Fibroblast of the aortic adventitia (primary cell): ENCODE measurements around the gene TXNRD2. TPM values are rescaled to one million over a fixed set of nuclear protein-coding genes. Genes with fewer than 3 reads are reported as not detected.
"Not testable (repeated sequence)": the region's sequence is repeated elsewhere in the genome, so short reads cannot be mapped to it uniquely, and the experiment has no call there.

ENCODE experiments used
- DNase-seq: peaks from one replicate; pipeline ENCODE4 v3.0.0-alpha.2; 2010; ENCODE audit warnings: low read depth
- H3K4me3 ChIP-seq: 2 replicates; pipeline ENCODE4 v1.5.1; 2011; ENCODE audit warnings: low read depth, mild to moderate bottlenecking, control low read depth, low read length, moderate library complexity
- total RNA-seq: library from RNA; depleted of rRNA; stranded (reverse); fragments of >200 nt; gene quantifications from 2 replicates; pipeline ENCODE4 v1.2.3, GENCODE V29; 2012; ENCODE audit warnings: low replicate concordance
- TF ChIP-seq, protein P1 (sequence below): IDR thresholded peaks from 2 replicates; pipeline ENCODE4 v1.5.1; 2011; ENCODE audit warnings: mild to moderate bottlenecking, low read length, control low read depth, inconsistent platforms; ENCODE audit not compliant: insufficient read depth

Gene TXNRD2
- total RNA-seq, 1 donor, result 16.4 TPM

DNA sequence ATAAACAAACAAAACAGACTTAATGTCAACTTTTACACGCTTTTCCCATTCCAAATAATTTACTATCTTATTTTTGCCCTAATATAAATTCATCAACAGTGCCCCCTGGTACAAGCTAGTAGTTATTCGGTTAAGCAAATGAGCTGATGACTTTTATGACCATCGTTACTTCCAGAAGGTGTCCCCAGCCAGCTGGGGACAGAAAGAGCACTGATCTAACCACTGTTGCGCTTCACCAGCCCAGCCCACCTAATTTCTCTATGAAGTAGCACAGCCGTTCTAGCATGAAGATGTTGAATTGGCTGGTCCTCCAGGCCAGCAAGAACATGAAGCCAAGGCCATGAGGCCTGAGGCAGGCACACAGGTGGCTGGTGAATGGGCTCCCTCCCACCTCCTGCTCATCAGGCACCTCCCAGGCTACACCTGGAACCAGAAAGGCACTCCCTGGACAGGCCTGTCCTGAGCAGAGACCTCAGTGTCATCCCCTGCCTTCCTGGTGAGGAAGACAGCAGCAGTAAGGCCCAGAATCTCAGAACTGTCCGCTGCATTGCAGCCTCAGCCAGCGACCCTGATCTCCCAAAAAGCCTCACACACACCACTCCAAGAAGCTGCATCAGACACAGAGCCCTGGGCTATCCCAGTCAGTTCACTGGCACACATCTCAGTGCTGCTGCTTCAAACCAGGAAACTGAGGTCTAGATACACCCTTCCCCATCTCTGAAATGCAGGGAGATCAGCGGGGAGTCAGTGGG, 99.8 kb downstream of the TXNRD2 start:
- DNase-seq, result no peak
- H3K4me3 ChIP-seq, result no peak overlapping the region
- TF ChIP-seq, protein P1, sequence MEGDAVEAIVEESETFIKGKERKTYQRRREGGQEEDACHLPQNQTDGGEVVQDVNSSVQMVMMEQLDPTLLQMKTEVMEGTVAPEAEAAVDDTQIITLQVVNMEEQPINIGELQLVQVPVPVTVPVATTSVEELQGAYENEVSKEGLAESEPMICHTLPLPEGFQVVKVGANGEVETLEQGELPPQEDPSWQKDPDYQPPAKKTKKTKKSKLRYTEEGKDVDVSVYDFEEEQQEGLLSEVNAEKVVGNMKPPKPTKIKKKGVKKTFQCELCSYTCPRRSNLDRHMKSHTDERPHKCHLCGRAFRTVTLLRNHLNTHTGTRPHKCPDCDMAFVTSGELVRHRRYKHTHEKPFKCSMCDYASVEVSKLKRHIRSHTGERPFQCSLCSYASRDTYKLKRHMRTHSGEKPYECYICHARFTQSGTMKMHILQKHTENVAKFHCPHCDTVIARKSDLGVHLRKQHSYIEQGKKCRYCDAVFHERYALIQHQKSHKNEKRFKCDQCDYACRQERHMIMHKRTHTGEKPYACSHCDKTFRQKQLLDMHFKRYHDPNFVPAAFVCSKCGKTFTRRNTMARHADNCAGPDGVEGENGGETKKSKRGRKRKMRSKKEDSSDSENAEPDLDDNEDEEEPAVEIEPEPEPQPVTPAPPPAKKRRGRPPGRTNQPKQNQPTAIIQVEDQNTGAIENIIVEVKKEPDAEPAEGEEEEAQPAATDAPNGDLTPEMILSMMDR, result no peak

DNA sequence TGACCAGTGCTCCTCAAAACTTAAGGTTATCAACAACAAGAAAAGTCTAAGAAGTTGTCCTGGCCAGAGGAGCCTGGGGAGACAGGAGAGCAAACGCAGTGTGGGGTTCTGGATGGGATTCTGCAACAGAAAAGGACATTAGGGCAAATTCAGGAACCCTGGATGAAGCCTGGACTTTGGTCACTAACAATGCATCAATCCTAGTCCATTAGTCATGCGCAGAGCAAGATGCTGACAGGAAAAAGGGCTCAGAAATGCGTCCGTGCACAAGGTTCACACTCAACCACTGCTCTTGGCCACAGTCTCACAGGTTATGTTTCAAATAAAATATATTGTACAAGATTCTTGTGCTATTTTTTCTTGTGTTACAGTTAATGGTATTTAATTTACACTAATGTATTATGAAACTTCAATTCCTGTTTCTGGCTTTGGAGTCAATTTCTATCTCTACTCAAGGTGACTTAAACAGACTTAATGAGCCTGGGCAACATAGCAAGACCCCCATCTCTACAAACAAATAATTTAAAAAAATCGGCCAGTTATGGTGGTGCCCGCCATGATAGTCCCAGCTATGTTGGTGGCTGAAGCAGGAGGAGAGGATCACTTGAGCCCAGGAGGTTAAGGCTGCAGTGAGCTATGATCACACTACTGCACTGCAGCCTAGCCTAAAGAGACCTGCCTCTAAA, 100.5 kb downstream of the TXNRD2 start:
- TF ChIP-seq, protein P1, result no peak
- DNase-seq, result no peak
- H3K4me3 ChIP-seq, result no peak overlapping the region

DNA sequence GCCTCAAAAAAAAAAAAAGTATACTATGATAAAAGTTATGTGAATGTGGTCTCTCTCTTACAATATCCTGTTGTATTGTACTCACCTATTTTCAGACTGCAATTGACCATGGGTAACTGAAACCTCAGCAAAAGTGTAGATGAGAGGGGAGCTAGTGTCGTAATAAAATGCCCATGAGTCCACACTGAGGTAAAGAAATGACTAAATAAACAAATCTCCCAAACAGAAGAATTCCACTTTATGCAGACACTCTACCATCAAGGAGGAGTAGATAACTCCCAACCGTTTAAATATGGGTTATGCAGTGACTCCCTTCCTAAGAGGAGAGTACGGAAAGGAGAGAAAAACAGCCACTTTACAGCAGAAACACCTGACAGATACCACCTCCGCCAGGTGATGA, 101.6 kb downstream of the TXNRD2 start:
- TF ChIP-seq, protein P1, result no peak
- no peak overlapping the region for H3K4me3 ChIP-seq
- DNase-seq, result no peak

DNA sequence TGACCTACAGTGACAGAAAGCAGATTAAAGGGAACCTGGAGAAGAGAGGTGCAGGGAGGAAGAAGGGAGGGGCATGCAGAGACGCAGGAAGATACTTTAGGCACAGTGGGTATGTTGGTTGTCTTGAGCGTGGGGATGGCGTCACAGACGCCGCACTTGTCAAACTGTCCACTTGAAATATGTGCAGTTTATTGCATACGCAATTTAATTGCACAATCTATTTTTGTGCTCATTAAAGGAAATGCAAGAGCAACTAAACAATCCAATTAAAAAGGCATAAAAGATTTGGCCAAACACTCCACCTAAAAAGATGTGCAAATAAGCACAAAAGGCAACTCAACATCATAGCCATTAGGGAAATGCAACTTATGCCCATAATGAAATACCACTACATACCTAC, 103.7 kb downstream of the TXNRD2 start:
- TF ChIP-seq, protein P1, result no peak
- H3K4me3 ChIP-seq, result no peak overlapping the region
- no peak for DNase-seq

DNA sequence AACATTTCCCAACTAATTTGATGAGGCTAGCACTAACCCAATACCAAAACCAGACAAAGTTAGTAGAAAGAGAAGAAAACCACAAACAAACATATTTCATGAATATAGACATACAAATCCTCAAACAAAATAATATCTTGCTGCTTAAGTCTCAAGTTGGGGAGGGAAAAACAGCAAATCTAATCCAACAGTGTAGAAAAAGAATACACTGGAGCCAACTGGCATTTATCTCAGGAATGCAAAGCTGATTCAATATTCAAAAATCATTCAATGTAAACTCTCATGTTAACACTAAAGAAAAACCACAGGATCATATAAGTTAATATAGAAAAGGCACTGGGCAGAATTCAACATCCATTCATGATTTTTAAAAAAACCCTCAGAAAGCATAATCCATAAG, 105.1 kb downstream of the TXNRD2 start:
- no peak overlapping the region for H3K4me3 ChIP-seq
- peak; percentile 32 for DNase-seq
- TF ChIP-seq, protein P1, result no peak

DNA sequence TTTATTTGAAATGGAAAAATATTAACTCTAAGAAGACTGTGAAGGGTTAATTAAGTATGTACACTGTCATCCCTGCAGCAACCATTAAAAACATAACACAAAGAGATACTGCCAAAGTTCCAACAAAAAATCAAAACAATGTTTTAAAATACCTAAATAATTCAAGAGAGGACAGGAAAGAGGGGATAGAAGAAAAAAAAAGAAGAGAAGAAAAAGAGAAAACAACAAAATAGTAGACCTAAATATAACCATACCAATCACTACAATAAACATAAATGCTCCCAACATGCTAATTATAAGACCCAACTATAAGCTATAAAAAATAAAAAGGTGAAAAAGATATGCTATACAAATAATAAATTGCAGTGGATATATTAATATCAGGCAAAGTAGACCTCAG, 107.0 kb downstream of the TXNRD2 start:
- TF ChIP-seq, protein P1, result no peak
- no peak overlapping the region for H3K4me3 ChIP-seq
- no peak for DNase-seq

DNA sequence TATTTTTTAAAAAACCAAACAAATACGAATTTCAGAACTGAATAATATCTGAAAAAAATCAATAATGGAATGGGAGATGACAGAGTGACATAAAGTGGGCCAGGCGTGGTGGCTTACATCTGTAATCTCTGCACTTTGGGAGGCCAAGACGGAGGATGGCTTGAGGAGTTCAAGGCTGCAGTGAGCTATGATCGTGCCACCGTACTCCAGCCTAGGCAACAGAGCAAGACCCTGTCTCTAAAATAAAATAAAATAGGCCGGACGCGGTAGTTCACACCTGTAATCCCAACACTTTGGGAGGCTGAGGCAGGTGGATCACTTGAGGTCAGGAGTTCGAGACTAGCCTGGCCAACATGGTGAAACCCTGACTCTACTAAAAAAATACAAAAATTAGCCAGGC, 108.3 kb downstream of the TXNRD2 start:
- not testable (repeated sequence) for DNase-seq, H3K4me3 ChIP-seq
